ENCODE results near the gene TGFBR3. TPM values are rescaled to one million over a fixed set of nuclear protein-coding genes. Genes with fewer than 3 reads are reported as not detected.

TGFBR3 gene
- total and polyA plus RNA-seq, 2 of the 13 experiments (the other 11 are each of a cell fraction or from before 2014, with no cell fraction given), result 76.5 to 195 TPM

DNA sequence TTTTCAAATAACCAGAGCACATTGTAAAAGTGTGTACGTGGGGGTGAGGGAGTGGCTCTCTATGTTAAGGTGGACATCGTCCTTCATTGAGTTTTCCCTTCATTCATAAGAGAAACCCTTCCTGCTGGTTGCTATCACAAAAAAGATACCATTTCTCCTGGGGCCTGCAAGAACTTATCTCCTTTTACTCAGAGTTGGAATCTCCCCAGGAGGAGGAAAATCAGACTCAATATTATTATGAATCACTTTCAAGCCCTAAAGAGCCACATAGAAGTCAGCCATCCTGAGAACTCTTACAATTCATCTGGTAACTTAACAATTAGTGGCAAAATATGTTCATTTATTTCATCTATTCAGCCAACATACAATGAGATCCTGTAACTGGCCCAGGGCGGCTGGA lies 27.1 kb upstream of the TGFBR3 start:
- intact Hi-C loops (cut with micrococcal nuclease; ENCODE audit: unreplicated experiment), result no loop called here
- ATAC-seq (no peak), DNase-seq (ENCODE audit: low spot score) (no peak), FAIRE-seq (no peak)
- in situ Hi-C loops (cut with HindIII; ENCODE audit: extremely low pct_ligation_motif_present, low pct_unique_long_range_greater_than_20kb), result no loop called here
- H4K20me1 ChIP-seq (ENCODE audit: insufficient read depth, low read length), result no peaks in the 10 kb centered on the region
- ChIA-PET CTCF (ENCODE audit: low intra/inter-chr PET ratio, low total read pairs) (no interaction called here), POLR2A (no interaction called here)
- no peak overlapping the region for H2AFZ ChIP-seq (ENCODE audit: low read length)
- TF ChIP-seq TAF15 (IDR thresholded peaks at IDR 0.05; ENCODE audit: low read depth, low read length, poor library complexity, severe bottlenecking) (no peak), PAF1 (CRISPR knock-in tag; IDR thresholded peaks at IDR 0.05) (no peak), ZNF235 (CRISPR knock-in tag; IDR thresholded peaks at IDR 0.05; ENCODE audit: borderline replicate concordance) (no peak), SAP130 (CRISPR knock-in tag; IDR thresholded peaks at IDR 0.05; ENCODE audit: low read depth) (no peak), STAG1 (CRISPR knock-in tag; IDR thresholded peaks at IDR 0.05) (no peak), ZFP36L1 (CRISPR knock-in tag; IDR thresholded peaks at IDR 0.05) (no peak), ZNF234 (CRISPR knock-in tag; conservative IDR thresholded peaks at IDR 0.05) (no peak), ZNF562 (CRISPR knock-in tag; IDR thresholded peaks at IDR 0.05; ENCODE audit: borderline replicate concordance) (no peak), SOX13 (IDR thresholded peaks at IDR 0.05) (no peak), SOX13 (CRISPR knock-in tag; conservative IDR thresholded peaks at IDR 0.05 in 1 of 2, IDR thresholded peaks at IDR 0.05 in 1 of 2) (no peak)
- H3K4me1 ChIP-seq (ENCODE audit: insufficient read depth, low read length), result peaks cover 26% of the 10 kb centered on the region
- no peaks in the 10 kb centered on the region for H3K36me3 ChIP-seq (replicated peaks in 1 of 2; ENCODE audit: control insufficient read depth in 1 of 2, insufficient read depth in 2 of 2, low read length in 2 of 2)
- H3K79me2 ChIP-seq (ENCODE audit: insufficient read depth, low read length), result no peaks in the 10 kb centered on the region
- no peak overlapping the region for H3K4me2 ChIP-seq (ENCODE audit: low read depth, low read length)
- 35% methylated on average over 3 of the region's 3 CpGs for WGBS (ENCODE audit: low lambda C conversion rate)
- H3K27me3 ChIP-seq (ENCODE audit: control insufficient read depth in 1 of 2, insufficient read depth in 2 of 2, low read length in 2 of 2), result no peaks in the 10 kb centered on the region; a peak in 1 of 5 replicates
- H3K9me3 ChIP-seq (ENCODE audit: low read length), result no peaks in the 10 kb centered on the region
- no peak overlapping the region for H3K9ac ChIP-seq (ENCODE audit: insufficient read depth, low read depth, low read length)
- H3K27ac ChIP-seq (ENCODE audit: extremely low read length, insufficient read depth, low read length), result no peak overlapping the region
- BruUV-seq (replicated peaks), result no TSS peak
- H3K4me3 ChIP-seq (replicated peaks in 1 of 3; ENCODE audit: insufficient read depth in 1 of 3, low read depth in 2 of 3, low read length in 3 of 3), result no peak overlapping the region

DNA sequence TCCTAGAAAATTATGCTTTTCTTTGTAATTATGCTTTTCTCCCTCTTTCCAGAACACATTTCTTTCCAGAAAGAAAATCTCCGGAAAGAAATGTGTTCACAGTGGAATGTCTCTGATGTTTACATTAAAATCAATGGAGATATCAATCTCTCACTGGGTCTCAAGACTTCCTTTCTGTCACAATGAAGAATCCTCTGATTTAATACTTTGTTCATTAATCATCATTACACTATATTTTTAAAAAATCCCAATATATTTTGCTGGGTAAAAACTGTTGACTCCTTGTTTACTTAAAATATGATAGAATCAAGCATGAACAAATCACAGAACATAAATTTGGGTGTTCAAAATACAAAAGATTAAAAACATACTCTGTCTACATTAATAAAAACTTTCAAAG lies 26.3 kb upstream of the TGFBR3 start:
- Histone ChIP-seq H3K27me3 (ENCODE audit: control insufficient read depth in 1 of 2, insufficient read depth in 2 of 2, low read length in 2 of 2) (no peaks in the 10 kb centered on the region; a peak in 1 of 5 replicates), H4K20me1 (ENCODE audit: insufficient read depth, low read length) (no peaks in the 10 kb centered on the region), H3K4me1 (ENCODE audit: insufficient read depth, low read length) (peaks cover 26% of the 10 kb centered on the region), H2AFZ (ENCODE audit: low read length) (no peak overlapping the region), H3K79me2 (ENCODE audit: insufficient read depth, low read length) (no peaks in the 10 kb centered on the region), H3K9me3 (ENCODE audit: low read length) (no peaks in the 10 kb centered on the region), H3K27ac (ENCODE audit: extremely low read length, insufficient read depth, low read length) (no peak overlapping the region), H3K9ac (ENCODE audit: insufficient read depth, low read depth, low read length) (no peak overlapping the region), H3K4me2 (ENCODE audit: low read depth, low read length) (no peak overlapping the region), H3K4me3 (replicated peaks in 1 of 3; ENCODE audit: insufficient read depth in 1 of 3, low read depth in 2 of 3, low read length in 3 of 3) (no peak overlapping the region), H3K36me3 (replicated peaks in 1 of 2; ENCODE audit: control insufficient read depth in 1 of 2, insufficient read depth in 2 of 2, low read length in 2 of 2) (no peaks in the 10 kb centered on the region)
- no TSS peak for BruUV-seq (replicated peaks)
- intact Hi-C loops (cut with micrococcal nuclease; ENCODE audit: unreplicated experiment) (no loop called here), in situ Hi-C loops (cut with HindIII; ENCODE audit: extremely low pct_ligation_motif_present, low pct_unique_long_range_greater_than_20kb) (no loop called here)
- no peak for ATAC-seq
- FAIRE-seq, result no peak
- DNase-seq (ENCODE audit: low spot score), result no peak
- 33% methylated on average over 1 of the region's 1 CpG for WGBS (ENCODE audit: low lambda C conversion rate)
- POLR2A ChIA-PET, result no interaction called here
- CTCF ChIA-PET (ENCODE audit: low intra/inter-chr PET ratio, low total read pairs), result no interaction called here
- TF ChIP-seq, protein P1, sequence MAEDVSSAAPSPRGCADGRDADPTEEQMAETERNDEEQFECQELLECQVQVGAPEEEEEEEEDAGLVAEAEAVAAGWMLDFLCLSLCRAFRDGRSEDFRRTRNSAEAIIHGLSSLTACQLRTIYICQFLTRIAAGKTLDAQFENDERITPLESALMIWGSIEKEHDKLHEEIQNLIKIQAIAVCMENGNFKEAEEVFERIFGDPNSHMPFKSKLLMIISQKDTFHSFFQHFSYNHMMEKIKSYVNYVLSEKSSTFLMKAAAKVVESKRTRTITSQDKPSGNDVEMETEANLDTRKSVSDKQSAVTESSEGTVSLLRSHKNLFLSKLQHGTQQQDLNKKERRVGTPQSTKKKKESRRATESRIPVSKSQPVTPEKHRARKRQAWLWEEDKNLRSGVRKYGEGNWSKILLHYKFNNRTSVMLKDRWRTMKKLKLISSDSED (CRISPR knock-in tag; IDR thresholded peaks at IDR 0.05), result no peak
- no peak for TF ChIP-seq SP140L (CRISPR knock-in tag; IDR thresholded peaks at IDR 0.05; ENCODE audit: borderline replicate concordance)
- no peak for TF ChIP-seq TCF7 (IDR thresholded peaks at IDR 0.05; ENCODE audit: low read depth)
- no peak for TF ChIP-seq CEBPB (IDR thresholded peaks at IDR 0.05; ENCODE audit: borderline replicate concordance, low read depth, low read length)
- no peak for TF ChIP-seq ZNF44 (CRISPR knock-in tag; IDR thresholded peaks at IDR 0.05)
- no peak for TF ChIP-seq RBM39 (IDR thresholded peaks at IDR 0.05; ENCODE audit: low read depth, low read length, poor library complexity, severe bottlenecking)
- no peak for TF ChIP-seq CCDC6 (CRISPR knock-in tag; IDR thresholded peaks at IDR 0.05)
- TF ChIP-seq, protein P2, sequence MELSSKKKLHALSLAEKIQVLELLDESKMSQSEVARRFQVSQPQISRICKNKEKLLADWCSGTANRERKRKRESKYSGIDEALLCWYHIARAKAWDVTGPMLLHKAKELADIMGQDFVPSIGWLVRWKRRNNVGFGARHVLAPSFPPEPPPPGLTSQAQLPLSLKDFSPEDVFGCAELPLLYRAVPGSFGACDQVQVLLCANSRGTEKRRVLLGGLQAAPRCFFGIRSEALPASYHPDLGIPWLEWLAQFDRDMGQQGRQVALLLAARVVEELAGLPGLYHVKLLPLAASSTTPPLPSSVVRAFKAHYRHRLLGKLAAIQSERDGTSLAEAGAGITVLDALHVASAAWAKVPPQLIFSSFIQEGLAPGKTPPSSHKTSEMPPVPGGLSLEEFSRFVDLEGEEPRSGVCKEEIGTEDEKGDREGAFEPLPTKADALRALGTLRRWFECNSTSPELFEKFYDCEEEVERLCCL (CRISPR knock-in tag; IDR thresholded peaks at IDR 0.05; ENCODE audit: borderline replicate concordance), result no peak
- TF ChIP-seq CHD2 (IDR thresholded peaks at IDR 0.05; ENCODE audit: low read depth, low read length), result no peak
- TF ChIP-seq ZMAT3 (CRISPR knock-in tag; conservative IDR thresholded peaks at IDR 0.05), result no peak
